Natural killer cell (primary cell): ENCODE data around the gene AUTS2. TPM values are rescaled to one million over a fixed set of nuclear protein-coding genes. Genes with fewer than 3 reads are reported as not detected.
A peak's percentile ranks its signal among the peaks of the same experiment; 100 is the strongest.

Source experiments
- ATAC-seq, 3 donors: fragments of 150-1000 bp in 2 of 3; fragments of 200-7000 bp in 1 of 3; cut with Tn5 transposase; 1 replicate in 1 of 3; 2 replicates in 2 of 3; pipeline ENCODE4 v1.10.0; 2021; ENCODE audit warnings: mild to moderate bottlenecking in 2 of 3, moderate library complexity in 2 of 3
- DNase-seq, 2 donors: peaks; one replicate each; pipeline versions ENCODE4 v3.0.0 to v3.0.0-alpha.2; 2013 to 2021; ENCODE audit warnings: mixed read lengths in 1 of 2
- H3K27ac ChIP-seq: one replicate; pipeline ENCODE4 v1.5.1; 2013; ENCODE audit warnings: mild to moderate bottlenecking, low read length
- H3K27me3 ChIP-seq: one replicate; pipeline ENCODE4 v1.6.1; 2013; ENCODE audit warnings: low read length; ENCODE audit not compliant: control insufficient read depth, insufficient read depth
- H3K36me3 ChIP-seq: one replicate; pipeline ENCODE4 v1.6.1; 2013; ENCODE audit warnings: low read length; ENCODE audit not compliant: control insufficient read depth, insufficient read depth
- H3K4me1 ChIP-seq: one replicate; pipeline ENCODE4 v1.6.1; 2013; ENCODE audit warnings: low read length; ENCODE audit not compliant: control insufficient read depth, insufficient read depth
- H3K4me3 ChIP-seq: one replicate; pipeline ENCODE4 v1.5.1; 2013; ENCODE audit warnings: low read length
- H3K9me3 ChIP-seq: one replicate; pipeline ENCODE4 v1.6.1; 2013; ENCODE audit warnings: low read length; ENCODE audit not compliant: control insufficient read depth, insufficient read depth
- H3K27ac Mint-ChIP-seq, 2 donors: one replicate each; pipeline ENCODE4 v1.8.0; 2022; ENCODE audit warnings: mild to moderate bottlenecking in 2 of 2, mixed read lengths in 2 of 2, moderate library complexity in 1 of 2
- H3K27me3 Mint-ChIP-seq, 2 donors: one replicate each; pipeline ENCODE4 v1.8.0; 2022; ENCODE audit warnings: low read depth in 2 of 2, mixed read lengths in 2 of 2
- H3K36me3 Mint-ChIP-seq: one replicate; pipeline ENCODE4 v1.8.0; 2022; ENCODE audit warnings: mixed read lengths
- H3K4me1 Mint-ChIP-seq, 2 donors: one replicate each; pipeline ENCODE4 v1.8.0; 2022; ENCODE audit warnings: mixed read lengths in 2 of 2
- H3K4me3 Mint-ChIP-seq: one replicate; pipeline ENCODE4 v1.8.0; 2022; ENCODE audit warnings: mild to moderate bottlenecking, moderate library complexity, mixed read lengths
- H3K9me3 Mint-ChIP-seq, 2 donors: one replicate each; pipeline ENCODE4 v1.8.0; 2022; ENCODE audit warnings: mixed read lengths in 2 of 2
- WGBS: methylation state at CpG from one replicate; pipeline ENCODE4 v1.1.7; 2013; ENCODE audit warnings: missing lambda C conversion rate; ENCODE audit not compliant: insufficient coverage; 5-methylcytosine and 5-hydroxymethylcytosine counted together
- intact Hi-C: fragments of 100-400 bp; cut with micrococcal nuclease; formaldehyde crosslinking; loops from one replicate; pipeline ENCODE4 v1.14.2; 2022
- total RNA-seq, 4 donors: library from RNA; stranded (reverse); fragments of 120-200 nt in 1 of 4; gene quantifications; one replicate each; pipeline versions ENCODE4 v1.2.3 to v1.2.4, GENCODE V29; 2013 to 2022
- TF ChIP-seq, protein P1 (sequence below): fragments of 200-600 bp; IDR thresholded peaks from one replicate; pipeline ENCODE4 v1.8.0; 2022; ENCODE audit warnings: antibody characterized with exemption

AUTS2 gene
- total RNA-seq, 3 donors from 2014 or later (not counting 1 experiment from before 2014, with no cell fraction given): 147 to 197 (median 155) TPM

DNA sequence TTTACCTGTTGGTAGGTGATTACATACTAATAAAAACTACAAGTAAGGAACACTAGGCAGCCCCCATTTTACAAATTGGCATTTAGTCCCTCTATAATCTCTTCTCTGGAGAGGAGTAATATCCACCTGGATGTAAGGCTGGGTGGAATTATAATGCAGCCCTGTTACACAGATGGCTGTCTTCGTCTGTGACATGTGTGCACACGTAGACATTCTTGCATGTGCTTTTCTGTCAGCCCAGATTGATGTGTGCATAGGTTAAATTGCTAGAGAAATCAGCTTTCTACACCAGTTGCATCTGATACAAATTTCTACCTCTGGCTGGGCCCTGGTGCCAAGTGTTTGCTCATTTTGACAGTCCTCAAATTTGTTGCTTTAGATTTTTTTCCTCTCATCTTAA lies 715.9 kb downstream of the AUTS2 start:
- H3K27ac ChIP-seq: no peak overlapping the region
- peaks cover 11% of the 10 kb centered on the region for H3K4me1 ChIP-seq
- Mint-ChIP-seq H3K36me3 (no peaks in the 10 kb centered on the region), H3K4me3 (no peak overlapping the region), H3K27ac (no peak overlapping the region), H3K9me3 (no peaks in the 10 kb centered on the region), H3K4me1 (peaks cover 15 to 18% of the 10 kb centered on the region in 2 donors), H3K27me3 (peaks cover 0 to 13% of the 10 kb centered on the region in 2 donors)
- TF ChIP-seq, protein P1, sequence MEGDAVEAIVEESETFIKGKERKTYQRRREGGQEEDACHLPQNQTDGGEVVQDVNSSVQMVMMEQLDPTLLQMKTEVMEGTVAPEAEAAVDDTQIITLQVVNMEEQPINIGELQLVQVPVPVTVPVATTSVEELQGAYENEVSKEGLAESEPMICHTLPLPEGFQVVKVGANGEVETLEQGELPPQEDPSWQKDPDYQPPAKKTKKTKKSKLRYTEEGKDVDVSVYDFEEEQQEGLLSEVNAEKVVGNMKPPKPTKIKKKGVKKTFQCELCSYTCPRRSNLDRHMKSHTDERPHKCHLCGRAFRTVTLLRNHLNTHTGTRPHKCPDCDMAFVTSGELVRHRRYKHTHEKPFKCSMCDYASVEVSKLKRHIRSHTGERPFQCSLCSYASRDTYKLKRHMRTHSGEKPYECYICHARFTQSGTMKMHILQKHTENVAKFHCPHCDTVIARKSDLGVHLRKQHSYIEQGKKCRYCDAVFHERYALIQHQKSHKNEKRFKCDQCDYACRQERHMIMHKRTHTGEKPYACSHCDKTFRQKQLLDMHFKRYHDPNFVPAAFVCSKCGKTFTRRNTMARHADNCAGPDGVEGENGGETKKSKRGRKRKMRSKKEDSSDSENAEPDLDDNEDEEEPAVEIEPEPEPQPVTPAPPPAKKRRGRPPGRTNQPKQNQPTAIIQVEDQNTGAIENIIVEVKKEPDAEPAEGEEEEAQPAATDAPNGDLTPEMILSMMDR: no peak
- ATAC-seq (no peak), DNase-seq (no peak)
- 86% methylated on average over 2 of the region's 2 CpGs for WGBS
- no peak overlapping the region for H3K4me3 ChIP-seq
- no peaks in the 10 kb centered on the region for H3K9me3 ChIP-seq
- intact Hi-C loops: no loop called here
- H3K36me3 ChIP-seq: no peaks in the 10 kb centered on the region
- H3K27me3 ChIP-seq: no peaks in the 10 kb centered on the region

DNA sequence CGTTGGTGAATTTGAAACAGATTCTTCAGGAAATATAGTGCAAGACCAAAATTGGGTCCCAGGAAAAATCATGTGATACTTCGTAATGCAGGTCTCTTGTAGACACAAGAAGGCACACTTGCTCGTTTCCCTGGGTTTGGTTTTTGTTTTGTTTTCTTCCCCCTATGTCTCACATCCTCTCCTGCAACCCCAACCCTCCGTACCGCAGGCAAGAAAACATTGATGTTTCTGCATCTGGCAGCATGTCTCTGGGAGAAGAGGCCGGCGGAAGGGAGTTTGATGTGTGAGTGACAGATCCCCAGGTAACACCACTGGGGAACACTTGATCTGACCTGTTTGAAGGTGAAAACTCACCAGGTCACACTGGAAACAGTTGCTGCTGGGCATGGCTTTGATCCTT lies 718.5 kb downstream of the AUTS2 start:
- peaks cover 15 to 18% of the 10 kb centered on the region in 2 donors for H3K4me1 Mint-ChIP-seq
- intact Hi-C loops: no loop called here
- DNase-seq: peak in 1 of 2 donors; percentile 56

DNA sequence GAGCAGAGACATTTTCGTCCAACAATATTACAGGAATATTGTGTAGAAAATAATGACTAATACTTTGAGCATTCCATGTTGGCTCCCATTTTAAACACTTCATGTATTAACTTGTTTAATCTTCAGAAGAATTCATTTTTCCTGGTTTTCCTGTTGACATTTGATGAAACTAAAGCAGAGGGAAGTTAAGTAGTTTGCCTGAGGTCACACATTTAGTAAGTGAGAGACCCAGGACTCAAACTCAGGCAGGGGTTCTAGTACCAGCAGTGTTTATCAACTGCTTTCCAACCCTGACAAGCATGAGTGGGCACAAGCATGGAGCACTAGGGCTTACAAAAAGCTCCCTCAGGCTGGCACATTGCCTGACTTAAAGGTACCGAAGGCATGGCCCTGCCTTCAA lies 719.1 kb downstream of the AUTS2 start:
- intact Hi-C loops: no loop called here
- no peaks in the 10 kb centered on the region for H3K9me3 ChIP-seq
- DNase-seq (no peak), ATAC-seq (no peak)
- H3K4me1 ChIP-seq: peaks cover 3% of the 10 kb centered on the region
- Mint-ChIP-seq H3K9me3 (no peaks in the 10 kb centered on the region), H3K4me1 (peaks cover 9 to 13% of the 10 kb centered on the region in 2 donors), H3K4me3 (no peak overlapping the region), H3K27ac (no peak overlapping the region), H3K36me3 (no peaks in the 10 kb centered on the region), H3K27me3 (peaks cover 9 to 11% of the 10 kb centered on the region in 2 donors)
- H3K27me3 ChIP-seq: no peaks in the 10 kb centered on the region
- TF ChIP-seq, protein P1: no peak
- 94% methylated on average over 1 of the region's 2 CpGs for WGBS
- no peak overlapping the region for H3K4me3 ChIP-seq
- no peaks in the 10 kb centered on the region for H3K36me3 ChIP-seq
- no peak overlapping the region for H3K27ac ChIP-seq

More for the DNA sequence above, 718.5 kb downstream of the AUTS2 start:
- ATAC-seq: no peak
- no peaks in the 10 kb centered on the region for H3K36me3 ChIP-seq
- Mint-ChIP-seq H3K27me3 (peaks cover 9 to 11% of the 10 kb centered on the region in 2 donors), H3K36me3 (no peaks in the 10 kb centered on the region), H3K9me3 (no peaks in the 10 kb centered on the region), H3K4me3 (no peak overlapping the region), H3K27ac (no peak overlapping the region)
- no peaks in the 10 kb centered on the region for H3K27me3 ChIP-seq
- H3K4me1 ChIP-seq: peaks cover 6% of the 10 kb centered on the region
- H3K9me3 ChIP-seq: no peaks in the 10 kb centered on the region
- WGBS: 90% methylated on average over 7 of the region's 7 CpGs
- TF ChIP-seq, protein P1: no peak
- H3K4me3 ChIP-seq: no peak overlapping the region
- H3K27ac ChIP-seq: no peak overlapping the region

DNA sequence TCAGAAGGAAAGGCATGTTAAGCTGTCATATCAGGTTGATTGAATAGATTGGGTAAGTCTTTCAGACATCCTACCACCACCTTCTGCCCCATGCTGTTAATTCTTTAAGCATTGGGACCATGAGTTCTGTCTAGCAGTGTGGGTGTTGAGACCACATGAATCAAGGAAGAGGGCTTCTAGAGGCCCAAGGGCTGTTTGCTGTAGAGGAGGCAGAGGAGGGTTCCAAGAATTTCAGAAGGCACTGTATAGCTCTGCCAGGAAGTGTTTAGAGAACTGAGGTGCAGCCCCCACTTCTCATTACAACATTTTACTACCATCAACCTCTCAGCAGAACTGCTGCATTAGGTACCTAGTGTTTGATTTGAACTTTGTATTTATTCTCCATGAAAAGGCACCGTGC lies 720.2 kb downstream of the AUTS2 start:
- Mint-ChIP-seq H3K36me3 (no peaks in the 10 kb centered on the region), H3K4me1 (peaks cover 0 to 6% of the 10 kb centered on the region in 2 donors), H3K4me3 (no peak overlapping the region), H3K27ac (no peak overlapping the region), H3K9me3 (no peaks in the 10 kb centered on the region), H3K27me3 (peaks cover 9 to 11% of the 10 kb centered on the region in 2 donors)
- H3K9me3 ChIP-seq: no peaks in the 10 kb centered on the region
- H3K36me3 ChIP-seq: no peaks in the 10 kb centered on the region
- H3K4me1 ChIP-seq: no peaks in the 10 kb centered on the region
- WGBS: 89% methylated on average over 1 of the region's 1 CpG
- DNase-seq (no peak), ATAC-seq (no peak)
- no peak overlapping the region for H3K4me3 ChIP-seq
- TF ChIP-seq, protein P1: no peak
- no peaks in the 10 kb centered on the region for H3K27me3 ChIP-seq
- H3K27ac ChIP-seq: no peak overlapping the region
- intact Hi-C loops: no loop called here
